SK-N-MC (cell line): Measurements from ENCODE around the gene NUTM2G.
"Not testable (repeated sequence)": the region's sequence is repeated elsewhere in the genome, so short reads cannot be mapped to it uniquely, and the experiment has no call there.

Experiments
- EZH2 ChIP-seq: fragments of 200-600 bp; sonication (generic); IDR thresholded peaks from one replicate; pipeline ENCODE4 v1.6.1; 2017; ENCODE audit warnings: antibody characterized with exemption
- POLR2AphosphoS5 ChIP-seq: IDR thresholded peaks from 2 replicates; pipeline ENCODE4 v1.6.1; 2012; ENCODE audit warnings: mild to moderate bottlenecking, low read depth, low read length, borderline replicate concordance

GRCh38 chr9:96972552-96972951 is 43.9 kb downstream of the NUTM2G start:
- not testable (repeated sequence) for TF ChIP-seq EZH2, POLR2AphosphoS5
